CD4-positive, alpha-beta T cell treated with Interleukin-1 beta for 1 hour (primary cell): Measurements from ENCODE around the gene GRK1.
A peak's percentile ranks its signal among the peaks of the same experiment; 100 is the strongest.
"Not testable (repeated sequence)": the region's sequence is repeated elsewhere in the genome, so short reads cannot be mapped to it uniquely, and the experiment has no call there.

ENCODE experiments used
- DNase-seq, 2 donors: peaks; one replicate each; pipeline ENCODE4 v3.0.0-alpha.2; 2020 to 2022

The GRK1 gene

DNA sequence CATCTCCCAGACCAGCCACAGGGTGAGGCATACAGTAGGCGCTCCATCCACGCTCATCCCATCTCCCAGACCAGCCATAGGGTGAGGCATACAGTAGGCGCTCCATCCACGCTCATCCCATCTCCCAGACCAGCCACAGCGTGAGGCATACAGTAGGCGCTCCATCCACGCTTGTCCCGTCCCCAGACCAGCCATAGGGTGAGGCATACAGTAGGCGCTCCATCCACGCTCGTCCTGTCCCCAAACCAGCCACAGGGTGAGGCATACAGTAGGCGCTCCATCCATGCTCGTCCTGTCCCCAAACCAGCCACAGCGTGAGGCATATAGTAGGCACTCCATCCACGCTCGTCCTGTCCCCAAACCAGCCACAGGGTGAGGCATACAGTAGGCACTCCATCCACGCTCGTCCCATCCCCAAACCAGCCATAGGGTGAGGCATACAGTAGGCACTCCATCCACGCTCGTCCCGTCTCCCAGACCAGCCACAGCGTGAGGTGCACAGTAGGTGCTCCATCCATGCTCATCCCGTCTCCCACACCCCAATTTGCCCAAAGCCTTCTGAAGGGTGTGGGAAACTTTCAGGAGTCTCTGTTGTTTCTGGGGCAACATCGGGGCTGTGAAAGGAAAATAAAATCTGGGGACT lies 78.6 kb downstream of the GRK1 start:
- DNase-seq = not testable (repeated sequence)

DNA sequence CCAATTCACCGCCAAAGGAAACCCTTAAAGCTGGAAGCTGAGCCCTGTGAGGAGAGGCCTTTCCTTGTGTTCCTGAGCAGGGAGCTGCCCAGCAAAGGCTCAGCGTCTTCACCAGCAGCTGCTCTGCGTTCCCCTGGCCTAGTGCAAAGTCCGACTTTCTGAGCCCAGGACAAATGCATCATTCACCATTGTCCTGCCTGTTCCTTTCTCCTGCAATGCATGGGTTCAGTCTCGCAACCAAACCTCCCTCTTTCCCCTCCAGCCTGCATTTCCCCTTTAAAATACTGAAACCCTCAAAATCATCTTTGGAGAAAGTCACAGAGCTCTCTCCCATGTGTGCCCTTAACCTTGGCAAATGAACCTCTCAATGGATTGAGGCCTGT lies 79.1 kb downstream of the GRK1 start:
- DNase-seq = no peak

DNA sequence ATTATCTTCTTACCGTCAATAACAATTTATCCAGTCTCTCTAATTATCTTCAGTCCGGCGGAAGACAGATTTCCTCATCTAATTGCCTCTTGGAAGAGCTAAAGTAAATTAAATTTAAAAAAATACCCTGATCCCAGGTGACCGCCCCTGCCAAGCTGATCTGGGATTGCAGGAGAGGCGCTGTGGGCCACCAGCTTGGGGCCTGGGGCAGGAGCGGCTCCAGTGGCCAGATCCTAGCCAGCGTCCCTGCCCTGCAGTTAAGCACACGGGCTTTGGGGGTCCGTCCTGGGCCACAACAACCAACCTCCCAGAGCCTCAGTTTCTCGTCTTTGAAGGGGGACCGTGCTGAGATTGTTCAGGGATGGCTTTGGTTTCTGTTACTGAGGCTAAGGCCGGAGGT lies 79.7 kb downstream of the GRK1 start:
- no peak for DNase-seq

DNA sequence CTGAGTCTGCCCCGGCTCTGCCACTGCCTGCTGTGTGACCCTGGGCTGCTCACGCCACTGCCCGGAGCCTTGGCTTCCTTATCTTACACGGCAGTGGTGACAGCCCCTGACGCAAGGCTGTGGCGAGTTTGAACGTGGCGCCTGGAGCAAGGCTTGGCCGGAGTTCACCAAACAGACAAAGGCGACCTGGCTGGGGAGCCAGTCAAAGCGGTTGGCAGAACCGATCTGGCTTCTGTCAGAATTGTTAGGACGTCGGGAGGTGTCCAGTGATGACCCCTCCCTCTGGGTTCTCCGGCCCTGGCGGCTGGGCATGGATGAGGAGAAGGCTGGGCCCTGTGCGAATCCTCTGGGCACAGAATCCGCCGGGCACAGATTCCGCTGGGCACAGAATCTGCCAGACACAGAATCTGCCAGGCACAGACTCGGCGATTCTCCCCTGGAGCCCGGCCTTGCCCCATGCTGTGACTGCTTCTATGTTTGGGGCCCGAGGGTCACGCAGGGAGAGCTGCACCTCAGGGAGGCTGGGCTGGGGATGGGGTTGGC lies 80.3 kb downstream of the GRK1 start:
- DNase-seq = no peak

DNA sequence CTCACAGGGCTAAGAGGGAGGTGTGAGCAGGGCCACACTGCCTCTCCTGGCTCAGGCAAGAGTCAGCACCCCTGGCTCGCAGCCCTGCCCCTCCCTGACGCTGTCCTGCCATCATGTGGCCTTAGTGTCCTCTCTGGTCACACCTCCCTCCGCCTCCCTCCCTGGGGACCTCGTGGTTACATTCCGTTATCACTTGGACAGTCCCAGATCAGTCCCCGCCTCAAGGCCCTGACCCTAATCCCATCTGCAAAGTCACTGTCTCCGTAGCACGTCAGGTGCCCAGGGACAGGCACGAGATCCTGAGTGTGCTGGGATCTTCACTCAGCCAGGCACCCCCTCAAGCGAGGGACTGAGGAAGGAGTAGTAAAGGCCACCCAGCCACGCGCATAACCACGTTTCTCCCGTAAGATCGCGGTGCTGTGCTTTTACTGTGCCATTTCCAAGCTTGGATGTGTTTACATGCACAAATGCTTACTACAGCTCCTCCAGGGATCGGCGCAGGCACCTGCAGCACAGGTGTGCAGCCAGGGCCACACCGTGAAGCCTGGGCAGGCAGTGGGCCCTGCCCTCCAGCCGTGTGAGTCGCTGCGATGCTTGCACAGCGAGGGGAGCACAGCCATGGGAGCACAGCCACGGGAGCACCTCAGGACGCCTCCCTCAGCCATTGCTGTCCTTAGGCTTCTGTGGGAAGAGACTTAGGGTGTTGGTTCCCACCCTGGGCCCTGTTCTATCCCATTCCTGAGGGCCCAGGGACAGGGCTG lies 81.3 kb downstream of the GRK1 start:
- no peak for DNase-seq

DNA sequence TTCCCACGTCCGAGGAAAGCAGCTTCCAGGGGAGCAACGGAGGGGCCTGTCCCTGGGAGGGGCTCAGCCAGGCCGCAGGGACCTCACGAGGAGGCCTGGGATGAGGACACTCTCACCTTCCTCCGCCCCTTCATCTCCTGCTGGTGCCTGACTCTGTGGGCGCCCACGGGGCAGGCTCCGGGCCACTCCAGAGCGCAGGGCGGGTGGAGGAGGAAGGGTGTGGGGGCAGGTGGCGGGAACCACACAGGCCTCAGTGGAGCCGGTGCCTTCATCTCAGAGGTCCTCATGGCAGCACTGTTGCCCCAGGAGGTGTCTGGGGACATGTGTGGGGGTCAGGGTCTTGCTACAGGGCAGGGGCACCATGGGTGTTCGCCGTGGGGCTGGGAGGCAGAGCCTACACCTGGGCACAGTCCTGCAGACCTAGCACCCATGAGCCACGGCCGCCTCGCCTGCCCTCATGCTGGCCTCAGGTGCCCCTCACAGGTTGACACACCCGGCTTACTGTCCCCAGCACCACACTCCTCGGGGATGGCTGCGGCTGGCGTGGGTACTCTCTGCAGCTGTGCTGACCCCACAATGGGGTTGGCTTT lies 81.9 kb downstream of the GRK1 start:
- DNase-seq = no peak

DNA sequence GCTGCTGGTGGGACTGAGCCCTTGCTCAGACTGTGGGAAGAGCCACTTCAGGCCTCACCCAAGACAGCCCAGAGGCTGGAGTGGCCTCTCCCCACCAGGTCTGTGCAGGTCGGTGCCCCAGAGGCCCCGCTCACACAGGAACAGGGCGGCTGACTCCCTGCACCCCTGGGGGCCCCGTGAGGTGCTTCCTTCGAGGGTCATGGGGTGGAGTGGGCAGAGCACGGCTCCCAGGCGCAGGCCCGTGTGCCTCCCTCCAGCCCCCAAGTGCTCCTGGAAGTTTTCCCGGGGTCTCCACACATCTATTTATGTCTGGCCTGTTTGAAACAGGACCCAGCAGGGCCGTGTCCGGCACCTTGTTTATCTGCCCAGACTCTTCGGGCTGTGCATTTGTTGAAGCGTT lies 82.5 kb downstream of the GRK1 start:
- DNase-seq = no peak

DNA sequence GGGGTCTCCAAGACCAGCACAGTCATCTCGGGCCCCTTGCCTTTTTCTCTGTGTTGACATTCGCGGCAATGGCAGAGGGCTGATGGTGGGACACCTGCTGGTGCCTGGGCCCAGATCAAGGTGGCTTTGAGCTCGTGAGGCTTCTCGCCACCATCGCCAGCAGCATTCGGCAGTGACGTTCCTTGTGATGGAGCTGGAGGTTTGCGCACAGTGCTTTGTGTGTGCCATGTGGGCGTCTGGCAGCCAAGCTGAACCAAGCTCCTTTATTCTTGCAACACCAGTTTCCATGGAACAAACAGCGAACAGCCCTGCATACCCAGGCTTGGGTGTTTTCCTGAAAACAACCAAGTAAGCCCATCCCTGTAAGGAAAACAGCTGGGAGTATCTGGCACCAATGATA lies 82.9 kb downstream of the GRK1 start:
- DNase-seq = no peak

DNA sequence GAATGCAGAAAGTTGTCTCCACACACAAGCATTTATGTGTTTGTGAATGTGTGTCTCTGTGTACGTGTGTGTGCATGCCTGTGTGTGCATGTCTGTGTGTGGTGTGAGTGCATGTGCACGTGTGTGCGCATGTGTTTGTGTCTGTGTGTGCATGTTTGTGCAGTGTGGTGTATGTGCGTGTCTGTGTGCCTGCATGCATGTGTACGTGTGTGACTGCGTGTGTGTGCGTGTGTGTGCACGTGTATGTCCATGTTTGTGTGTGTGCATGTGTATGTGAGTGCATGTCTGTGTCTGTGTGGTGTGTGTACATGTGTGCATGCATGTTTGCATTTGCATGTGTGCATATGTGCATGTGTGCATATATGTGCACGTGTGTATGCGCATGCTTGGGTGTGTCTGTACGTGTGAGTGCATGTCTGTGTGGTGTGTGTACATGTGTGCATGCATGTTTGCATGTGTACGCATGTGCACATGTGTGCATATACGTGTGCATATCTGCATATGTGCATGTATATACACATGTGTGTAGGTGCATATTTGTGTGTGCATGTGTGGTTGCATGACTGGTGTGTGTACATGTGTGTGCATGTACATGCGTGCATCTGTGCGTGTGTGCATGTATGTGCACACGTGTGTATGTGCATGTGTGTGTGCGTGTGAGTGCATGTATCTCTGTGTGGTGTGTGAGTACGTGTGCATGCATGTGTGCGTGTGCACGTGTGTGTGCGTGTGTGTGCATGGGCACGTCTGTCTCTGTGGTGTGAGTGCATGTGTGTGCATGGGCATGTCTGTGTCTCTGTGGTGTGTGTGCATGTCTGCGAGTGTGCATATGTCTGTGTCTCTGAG lies 83.8 kb downstream of the GRK1 start:
- DNase-seq = no peak

DNA sequence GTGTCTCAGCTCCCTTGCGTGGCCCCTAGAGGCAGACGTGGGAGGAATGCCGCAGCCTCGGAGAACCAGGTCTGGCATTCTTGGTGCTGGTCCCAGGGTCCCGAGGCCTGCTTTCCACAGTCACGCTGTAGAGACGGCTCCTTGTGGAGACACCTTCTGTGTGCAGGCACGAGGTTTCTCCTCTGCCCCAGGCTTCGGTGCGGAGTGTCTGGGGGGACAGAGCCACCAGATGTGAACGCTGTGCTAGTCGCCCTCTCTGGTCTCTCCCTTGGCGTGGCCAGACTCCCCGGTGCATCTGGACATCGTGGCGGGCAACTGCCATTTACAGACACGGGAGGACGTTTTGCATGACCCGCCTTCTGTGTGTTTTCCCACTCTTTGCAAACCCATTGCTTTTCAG lies 84.5 kb downstream of the GRK1 start:
- DNase-seq = no peak

DNA sequence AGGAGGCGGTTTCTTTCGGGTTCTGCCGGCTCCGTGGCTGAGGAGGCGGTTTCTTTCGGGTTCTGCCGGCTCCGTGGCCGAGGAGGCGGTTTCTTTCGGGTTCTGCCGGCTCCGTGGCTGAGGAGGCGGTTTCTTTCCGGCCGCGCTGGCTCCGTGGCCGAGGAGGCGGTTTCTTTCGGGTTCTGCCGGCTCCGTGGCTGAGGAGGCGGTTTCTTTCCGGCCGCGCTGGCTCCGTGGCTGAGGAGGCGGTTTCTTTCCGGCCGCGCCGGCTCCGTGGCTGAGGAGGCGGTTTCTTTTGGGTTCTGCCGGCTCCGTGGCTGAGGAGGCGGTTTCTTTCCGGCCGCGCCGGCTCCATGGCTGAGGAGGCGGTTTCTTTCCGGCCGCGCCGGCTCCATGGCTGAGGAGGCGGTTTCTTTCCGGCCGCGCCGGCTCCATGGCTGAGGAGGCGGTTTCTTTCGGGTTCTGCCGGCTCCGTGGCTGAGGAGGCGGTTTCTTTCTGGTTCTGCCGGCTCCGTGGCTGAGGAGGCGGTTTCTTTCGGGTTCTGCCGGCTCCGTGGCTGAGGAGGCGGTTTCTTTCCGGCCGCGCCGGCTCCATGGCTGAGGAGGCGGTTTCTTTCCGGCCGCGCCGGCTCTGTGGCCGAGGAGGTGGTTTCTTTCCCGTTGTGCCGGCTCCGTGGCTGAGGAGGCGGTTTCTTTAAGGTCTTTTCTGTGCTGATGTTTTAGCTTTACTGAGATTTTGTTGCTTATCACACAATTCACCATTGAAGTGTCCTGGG lies 85.4 kb downstream of the GRK1 start:
- DNase-seq = not testable (repeated sequence)

DNA sequence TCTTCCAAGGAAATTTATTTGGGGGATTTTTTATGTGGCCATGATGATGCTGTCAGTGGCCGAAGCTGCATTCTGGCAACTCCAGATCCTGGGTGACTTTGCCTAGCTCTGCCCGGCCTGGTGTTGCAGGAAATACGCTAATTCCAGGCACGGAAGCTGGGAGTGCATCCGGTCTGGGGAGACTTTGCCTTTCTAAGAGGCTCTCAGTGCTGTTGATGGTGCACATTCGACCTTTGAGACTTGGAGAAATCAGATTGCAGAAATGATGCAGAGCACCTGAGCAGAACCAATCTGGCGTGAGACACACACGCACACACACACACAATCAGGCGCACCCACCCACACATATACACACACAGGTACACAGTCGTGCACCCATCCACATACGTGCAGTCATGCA lies 86.2 kb downstream of the GRK1 start:
- no peak for DNase-seq

DNA sequence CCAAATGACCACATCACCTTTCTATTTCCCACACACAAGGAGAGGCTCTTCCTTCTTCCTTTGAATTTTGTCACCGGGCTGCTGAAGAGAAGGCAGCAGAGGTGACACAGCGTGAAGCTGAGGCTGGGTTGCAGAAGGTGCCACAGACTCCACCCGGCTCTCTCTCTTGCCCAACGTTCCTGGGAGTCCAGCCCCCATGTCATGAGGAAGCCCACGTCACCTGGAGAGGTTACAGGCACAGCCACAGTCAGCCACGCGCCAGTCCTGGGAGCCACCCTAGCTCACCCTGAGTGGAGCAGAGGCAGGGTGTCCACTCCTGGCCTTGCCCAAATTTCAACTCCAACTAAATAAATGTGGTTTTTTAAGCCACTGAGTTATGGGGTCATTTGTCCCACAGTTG lies 87.2 kb downstream of the GRK1 start:
- no peak for DNase-seq

DNA sequence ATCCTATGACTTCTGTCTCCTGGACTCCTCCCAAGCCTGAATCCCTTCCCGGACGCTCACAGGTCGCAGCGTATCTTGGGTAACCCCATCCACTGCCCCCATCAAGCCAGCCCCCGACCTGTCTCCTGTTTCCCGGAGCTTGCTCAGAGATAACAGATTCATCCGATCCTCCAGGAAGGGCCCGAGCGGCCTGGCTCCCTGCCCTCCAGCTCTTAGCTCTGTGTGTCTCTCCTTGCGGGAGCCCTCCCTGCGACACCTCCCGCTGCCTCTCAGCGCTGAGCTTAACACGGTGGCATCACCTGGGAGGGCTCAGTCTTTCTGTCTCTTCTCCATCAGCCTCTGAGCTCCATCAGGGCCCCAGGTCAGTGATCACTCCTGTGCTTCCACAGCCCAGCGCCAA lies 87.7 kb downstream of the GRK1 start:
- DNase-seq = no peak

DNA sequence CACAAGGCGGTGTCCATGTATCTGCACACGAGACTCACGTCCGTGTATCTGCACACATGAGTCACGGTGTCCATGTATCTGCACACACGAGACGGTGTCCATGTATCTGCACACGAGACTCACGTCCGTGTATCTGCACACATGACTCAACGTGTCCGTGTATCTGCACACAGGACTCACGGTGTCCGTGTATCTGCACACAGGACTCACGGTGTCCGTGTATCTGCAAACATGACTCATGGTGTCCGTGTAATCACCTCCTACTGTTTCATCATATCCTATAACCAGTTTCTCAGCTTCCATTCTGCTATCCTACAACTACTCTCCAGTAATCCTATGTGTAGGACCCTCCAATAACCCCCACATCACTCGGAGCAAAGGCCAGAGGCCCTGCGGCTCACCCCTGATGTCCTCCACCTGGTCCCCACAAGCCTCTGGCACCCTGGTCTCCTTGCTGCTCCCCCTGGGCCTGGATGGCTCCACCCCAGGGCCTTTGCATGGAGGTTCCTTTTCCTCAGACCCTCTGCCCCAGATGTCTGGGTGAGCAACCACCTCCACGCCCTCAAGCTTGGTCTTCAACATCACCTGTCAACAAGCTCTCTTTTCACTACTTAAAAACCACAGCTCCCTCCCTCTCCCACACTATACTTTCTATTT lies 89.5 kb downstream of the GRK1 start:
- DNase-seq = no peak

DNA sequence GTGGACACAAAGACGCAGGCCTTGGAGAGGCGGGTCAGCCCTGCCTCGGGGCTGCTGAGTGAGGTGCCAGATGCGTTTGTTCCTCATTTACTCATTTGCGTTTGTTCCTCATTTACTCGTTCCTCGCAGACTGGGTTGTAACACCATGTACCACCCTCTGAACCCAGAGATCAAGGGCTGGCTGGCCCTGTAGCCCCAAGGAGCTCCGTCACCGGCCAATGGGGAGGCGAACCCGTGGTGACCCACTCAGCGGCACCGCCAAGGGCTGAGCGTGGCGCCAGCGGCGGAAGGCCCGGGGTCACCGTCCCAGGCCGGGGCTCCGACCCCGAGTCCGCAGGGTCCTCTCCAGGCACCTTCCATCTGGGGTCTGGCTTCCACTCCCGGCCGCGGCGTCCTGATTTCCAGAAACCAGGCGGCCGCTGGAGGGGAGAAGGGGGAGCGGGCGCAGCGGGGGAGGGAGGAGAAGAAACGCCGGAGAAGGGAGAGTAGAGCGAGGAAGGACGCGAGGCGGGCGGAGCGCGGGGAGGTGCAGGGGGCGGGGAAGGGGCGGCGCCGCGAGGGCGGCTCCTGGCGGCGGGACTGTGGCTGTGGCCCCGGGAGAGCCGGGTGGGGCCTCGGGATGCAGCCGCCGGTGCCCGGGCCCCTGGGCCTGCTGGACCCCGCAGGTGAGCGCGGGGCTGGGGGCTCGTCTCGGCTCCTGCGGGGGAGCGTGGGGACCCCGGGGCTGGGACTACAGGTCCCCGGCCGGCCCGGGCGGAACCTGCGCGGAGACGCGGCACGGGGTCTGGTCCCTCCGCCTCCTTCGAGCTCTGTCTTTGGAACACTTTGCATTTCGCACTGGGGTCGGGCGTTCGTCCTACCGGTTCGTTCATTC lies 91.9 kb downstream of the GRK1 start, which contains the start of gene TMEM255B:
TMEM255B (plus strand) TSS at position 576 of the 874 bp plus-strand sequence; CDS start at position 620, 44 bp downstream.
- peak; percentile 67 to 71 for DNase-seq

DNA sequence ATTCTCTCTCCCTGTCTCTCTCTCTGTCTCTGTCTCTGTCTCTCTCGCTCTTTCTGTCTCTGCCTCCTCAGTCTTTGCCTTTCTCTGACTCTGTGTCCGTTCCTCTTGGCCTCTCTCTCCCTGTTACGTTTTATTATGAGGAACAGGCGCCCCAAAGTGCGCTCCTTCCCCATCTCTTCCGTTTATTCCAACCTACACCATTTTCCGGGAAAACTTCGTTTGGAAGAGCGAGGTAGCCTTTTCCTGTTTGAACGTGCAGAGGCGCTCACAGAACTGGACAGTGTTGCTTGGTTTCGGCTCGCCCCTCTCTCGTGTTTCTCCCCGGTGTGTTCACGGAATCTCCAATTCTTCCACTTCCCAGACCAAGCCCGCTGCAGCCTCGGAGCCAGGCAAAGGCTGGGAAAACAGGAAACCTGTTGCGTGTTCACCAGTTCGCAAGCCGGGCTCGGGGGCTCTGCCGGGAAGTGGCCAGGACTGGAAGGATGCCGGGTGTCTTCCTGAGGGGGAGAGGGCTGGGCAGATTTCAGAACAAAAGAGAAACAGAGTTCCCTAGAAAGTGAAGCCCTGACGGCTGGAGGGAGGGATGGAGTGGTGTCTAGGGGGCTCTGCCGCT lies 92.6 kb downstream of the GRK1 start:
- DNase-seq = no peak

DNA sequence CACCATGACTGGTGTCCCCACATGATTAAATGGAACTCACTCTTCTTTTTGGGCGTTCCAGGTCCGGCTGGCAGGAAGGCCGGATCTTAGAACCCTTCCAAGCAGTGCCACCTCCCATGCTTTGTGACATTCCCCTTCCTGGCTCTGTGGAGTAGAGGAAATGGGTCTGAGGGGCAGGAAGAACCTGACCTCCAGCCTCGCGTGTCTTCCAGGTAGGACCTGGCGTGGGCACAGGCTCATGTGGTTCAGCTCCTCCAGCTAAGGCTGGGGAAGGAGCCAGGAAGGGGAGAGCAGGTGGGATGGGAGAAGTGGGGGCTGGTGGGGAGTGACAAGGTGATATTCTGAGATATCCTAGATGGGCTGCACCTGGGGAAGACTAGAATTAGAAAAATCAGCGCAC lies 94.1 kb downstream of the GRK1 start:
- DNase-seq = no peak

DNA sequence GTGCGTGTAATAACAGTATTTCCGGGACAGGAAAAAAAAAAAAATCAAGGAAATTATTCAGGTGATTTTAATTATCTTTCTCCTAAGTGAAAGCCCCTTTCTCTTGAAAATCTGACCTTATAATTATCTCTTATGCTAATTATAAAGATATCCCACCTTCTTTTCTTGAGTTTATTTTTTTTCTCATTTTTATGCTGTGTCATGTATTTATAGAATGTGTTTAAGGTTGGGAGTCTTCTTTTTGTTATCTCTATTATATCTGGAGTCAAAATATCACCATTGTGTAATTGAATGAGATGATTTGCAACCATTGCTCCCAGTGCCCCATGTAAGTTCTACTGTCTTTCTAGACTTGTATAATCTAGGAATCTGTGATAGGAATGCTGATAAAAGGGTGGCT lies 95.1 kb downstream of the GRK1 start:
- DNase-seq = no peak

DNA sequence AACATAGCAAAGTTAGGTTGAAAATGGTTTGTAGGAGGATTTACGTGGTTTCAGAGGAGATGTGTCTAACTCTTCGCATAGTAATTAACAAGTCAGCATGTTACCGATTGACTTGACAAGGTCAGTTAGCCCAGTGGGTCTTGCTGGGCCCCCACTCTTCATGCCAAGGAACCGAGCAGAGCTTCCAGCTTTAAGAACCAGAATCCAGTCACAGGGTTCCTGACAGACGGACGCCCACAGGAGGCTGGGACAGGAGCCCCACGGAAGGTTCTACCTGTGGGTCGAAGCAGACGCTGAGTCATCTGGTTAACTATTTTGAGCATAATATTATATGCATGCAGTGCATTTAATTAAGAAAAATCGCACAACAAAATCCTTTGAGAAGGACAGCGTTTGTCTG lies 95.5 kb downstream of the GRK1 start:
- DNase-seq = no peak
